ENCODE measurements around the gene GRB14.

DNA sequence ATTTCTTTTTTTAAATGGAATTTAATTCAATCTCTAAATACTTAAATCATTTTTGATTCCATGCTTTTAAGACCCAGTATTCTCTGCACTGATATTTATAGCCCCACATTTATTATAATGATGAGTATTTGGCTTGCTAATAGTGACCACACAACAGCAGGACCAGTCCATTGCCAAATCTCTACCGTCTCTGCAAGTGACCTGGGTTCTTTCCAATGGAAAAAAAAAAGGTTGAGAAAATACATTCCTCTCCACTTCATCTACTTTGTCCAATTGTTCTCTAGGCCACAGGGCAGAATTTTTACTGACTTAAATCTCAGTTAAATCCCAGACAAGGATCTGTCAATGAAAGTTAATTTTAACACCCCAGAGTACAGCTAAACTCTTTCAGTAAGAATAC lies 20.5 kb downstream of the GRB14 start:
- TF ChIP-seq, protein P1, sequence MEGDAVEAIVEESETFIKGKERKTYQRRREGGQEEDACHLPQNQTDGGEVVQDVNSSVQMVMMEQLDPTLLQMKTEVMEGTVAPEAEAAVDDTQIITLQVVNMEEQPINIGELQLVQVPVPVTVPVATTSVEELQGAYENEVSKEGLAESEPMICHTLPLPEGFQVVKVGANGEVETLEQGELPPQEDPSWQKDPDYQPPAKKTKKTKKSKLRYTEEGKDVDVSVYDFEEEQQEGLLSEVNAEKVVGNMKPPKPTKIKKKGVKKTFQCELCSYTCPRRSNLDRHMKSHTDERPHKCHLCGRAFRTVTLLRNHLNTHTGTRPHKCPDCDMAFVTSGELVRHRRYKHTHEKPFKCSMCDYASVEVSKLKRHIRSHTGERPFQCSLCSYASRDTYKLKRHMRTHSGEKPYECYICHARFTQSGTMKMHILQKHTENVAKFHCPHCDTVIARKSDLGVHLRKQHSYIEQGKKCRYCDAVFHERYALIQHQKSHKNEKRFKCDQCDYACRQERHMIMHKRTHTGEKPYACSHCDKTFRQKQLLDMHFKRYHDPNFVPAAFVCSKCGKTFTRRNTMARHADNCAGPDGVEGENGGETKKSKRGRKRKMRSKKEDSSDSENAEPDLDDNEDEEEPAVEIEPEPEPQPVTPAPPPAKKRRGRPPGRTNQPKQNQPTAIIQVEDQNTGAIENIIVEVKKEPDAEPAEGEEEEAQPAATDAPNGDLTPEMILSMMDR (IDR thresholded peaks at IDR 0.05; ENCODE audit: low read length) = no peak
- TF ChIP-seq EZH2phosphoT487 (IDR thresholded peaks at IDR 0.05; ENCODE audit: low read length) = no peak

Data from MM.1S (cell line).